ENCODE results near the gene PTGR3.

The PTGR3 gene, protein sequence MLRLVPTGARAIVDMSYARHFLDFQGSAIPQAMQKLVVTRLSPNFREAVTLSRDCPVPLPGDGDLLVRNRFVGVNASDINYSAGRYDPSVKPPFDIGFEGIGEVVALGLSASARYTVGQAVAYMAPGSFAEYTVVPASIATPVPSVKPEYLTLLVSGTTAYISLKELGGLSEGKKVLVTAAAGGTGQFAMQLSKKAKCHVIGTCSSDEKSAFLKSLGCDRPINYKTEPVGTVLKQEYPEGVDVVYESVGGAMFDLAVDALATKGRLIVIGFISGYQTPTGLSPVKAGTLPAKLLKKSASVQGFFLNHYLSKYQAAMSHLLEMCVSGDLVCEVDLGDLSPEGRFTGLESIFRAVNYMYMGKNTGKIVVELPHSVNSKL

DNA sequence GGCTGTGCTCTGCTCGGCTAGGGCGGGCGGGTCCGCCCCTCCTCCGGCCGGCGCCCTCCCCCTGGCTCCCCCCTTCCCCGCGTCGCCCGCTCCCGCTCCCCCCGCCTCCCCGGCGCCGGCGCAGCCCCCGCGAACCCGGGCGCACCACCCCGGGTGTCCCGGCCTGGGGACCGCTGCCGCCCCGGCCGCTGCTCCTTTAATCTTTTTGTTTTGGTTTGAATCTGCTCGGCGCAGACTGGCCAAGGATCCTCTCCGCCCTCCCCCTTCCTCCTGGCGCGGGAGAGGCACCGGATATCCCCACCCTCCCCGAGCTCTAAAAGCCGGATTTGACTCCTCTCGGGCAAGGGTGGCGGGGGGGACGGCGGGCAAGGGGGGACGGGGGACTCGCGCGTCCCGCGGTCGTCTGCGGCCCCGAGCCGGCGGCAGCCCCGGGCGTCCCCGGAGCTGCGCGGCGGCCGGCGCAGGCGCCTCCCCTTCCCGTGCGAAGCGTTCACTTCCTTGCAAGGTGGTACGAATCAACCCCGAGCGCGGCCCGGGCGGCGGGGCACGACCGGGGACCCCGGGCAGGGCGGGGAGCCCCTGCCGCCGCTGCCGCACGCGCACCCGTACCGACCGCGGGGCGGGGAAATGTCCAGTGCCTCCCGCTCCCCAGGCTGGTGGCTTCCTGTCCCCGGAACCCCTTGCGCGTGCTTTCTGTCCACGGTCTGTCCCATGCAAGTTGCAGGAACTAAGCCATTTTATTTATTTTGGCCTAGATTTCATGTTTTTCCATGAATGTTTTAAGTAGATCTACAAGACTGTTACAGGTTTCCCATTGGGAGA is at the start of gene PTGR3:
TSS of gene PTGR3 (minus strand) at position 11 of the 822 bp plus-strand sequence. CDS start 81 bp downstream, outside the sequence.
- peak; percentile 83 for DNase-seq

DNA sequence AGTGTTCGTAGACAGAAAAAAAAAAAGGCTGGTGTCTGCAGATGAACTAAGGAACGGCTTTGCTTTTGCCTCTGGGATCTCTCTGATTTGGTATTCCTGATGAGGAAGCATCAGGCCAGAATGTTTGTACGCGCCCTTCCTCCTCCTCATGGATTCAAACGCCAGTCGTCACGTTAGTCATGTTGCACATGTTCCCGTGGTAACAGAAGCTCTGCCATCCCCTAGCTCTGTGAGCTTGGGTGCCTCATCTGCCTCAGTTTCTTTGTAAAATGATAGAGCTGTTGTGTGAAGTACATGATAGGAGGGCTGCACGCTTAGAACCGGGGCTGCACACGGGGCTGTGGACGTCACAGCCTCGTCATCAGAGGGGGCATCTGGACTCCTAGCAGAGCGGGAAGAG is 48.7 kb upstream of the PTGR3 start:
- no peak for DNase-seq

DNA sequence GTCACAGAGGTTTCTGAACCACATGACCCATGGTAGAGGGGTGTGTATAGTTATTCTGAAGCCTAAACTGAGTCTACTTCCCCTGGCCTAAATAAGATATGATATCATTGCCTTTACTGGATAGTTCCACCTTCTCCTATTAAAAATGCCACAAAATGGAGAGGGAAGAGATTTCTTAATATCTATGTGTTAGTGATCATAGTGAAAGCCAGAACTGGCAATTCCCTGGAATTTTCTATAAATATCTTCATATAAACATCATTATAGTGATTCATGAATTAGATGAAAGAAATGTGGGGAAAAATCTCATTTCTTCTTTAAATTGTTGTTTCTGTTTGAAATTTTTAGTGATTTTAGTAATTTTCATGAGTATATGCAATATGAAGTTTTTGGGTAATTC is 47.4 kb upstream of the PTGR3 start:
- no peak for DNase-seq

DNA sequence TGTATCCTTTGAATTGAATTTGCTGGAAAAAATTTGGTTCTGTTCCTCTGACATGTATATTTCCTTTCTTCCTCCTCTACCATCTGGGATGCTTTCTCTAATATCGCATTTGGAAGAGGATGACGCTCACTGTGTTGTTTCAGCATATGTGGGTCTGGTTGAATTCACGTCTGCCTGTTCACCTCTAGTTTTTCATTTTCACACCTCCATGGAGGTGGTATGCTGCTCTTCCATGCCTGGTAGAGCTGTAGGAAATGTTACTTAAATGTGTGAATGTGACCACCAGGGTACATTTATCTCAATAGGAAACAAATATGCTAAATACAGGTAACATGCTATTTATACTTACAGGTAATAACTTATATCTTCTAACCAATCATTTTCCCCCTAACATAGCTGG is 46.2 kb upstream of the PTGR3 start:
- DNase-seq, result no peak

DNA sequence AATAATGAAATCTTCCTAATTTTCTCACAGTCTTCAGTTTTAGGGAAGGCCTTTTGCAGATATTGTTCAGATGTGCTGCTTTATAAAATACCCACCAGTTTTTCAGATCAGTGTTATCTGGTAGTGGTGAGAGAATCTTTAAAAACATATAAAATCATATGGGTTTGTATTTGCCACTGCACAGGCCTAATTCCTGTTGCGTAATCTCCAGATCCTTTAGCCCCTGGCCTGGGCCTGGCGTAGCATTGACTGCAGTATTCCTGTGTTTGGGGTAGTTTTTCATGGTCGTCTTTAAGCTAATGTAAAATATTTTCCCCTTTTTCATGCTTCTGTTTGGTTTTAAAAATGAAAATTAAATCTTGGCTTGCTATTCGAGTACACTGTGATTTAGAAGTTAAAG is 44.8 kb upstream of the PTGR3 start:
- no peak for DNase-seq

DNA sequence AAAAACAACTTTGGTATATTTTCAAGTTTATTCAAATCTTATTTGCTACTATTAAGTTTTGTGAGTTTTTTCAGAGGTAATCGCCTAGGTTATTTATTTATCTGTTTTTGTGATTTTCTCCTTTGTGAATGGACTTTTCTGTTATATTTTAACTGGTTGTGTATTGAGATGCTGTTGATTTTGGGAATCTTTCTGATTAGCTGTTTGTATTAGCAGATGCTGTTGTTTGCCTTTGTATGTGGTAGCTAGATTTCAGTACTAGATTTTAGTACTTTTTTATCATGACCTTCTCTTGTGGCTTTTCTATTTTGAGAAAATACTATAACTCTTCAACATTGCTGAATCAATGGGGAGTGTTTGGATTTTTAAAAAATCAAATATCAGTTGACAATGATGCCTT is 44.1 kb upstream of the PTGR3 start:
- no peak for DNase-seq

DNA sequence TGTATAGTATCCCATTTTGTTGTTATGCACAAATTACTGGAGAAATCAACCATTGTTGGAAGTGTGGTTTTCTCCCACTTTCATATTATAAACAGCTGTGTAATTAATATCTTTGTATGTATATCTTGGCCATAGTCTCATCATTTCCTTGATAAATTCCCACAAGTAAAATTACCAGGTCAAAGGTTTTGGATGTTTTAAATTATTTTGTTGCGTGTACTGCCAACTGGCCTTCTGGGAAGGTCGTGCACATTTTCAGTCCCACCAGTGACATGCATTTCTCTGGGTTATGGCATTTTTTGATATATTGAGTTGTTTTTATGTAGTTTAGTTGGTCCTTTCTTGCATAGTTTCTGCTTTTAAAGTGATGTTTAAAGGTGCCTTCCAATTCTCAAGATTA is 43.2 kb upstream of the PTGR3 start:
- DNase-seq, result no peak

DNA sequence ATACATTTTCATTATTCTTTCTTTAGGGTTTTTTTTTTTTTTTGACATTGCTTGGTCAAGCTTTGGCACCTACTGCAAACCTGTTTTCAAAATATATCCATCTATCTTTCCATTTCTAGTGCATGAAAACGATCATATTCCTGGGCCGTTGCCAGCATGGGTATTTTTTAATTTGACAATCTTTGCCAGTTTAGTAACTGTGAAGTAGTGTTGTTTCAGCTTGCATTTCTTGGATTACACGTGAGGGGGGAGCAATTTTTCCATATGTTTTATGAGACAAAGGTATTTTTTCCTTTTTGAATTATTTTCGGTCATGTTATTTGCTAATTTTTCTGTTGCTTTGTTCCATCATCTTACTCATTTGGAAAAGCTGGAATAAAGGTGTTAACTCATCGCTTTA is 42.5 kb upstream of the PTGR3 start:
- no peak for DNase-seq

DNA sequence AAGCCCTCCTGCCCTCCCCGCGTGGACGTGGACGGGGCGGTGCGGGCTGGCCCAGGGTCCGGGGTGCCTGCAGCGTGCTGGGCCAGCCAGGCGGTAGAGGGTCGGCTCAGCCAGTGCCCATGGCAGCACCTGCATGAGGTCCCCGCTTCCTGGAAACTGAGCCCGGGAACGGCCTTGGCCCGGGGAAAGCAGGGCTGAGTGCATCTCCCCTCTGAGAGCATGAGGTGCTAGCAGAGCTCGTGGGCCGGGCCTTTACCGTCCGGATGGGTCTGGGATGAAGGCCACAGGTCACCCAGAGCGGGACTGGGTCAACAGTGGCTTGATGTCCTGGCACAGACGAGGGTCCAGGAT is 41.5 kb upstream of the PTGR3 start:
- DNase-seq, result no peak

DNA sequence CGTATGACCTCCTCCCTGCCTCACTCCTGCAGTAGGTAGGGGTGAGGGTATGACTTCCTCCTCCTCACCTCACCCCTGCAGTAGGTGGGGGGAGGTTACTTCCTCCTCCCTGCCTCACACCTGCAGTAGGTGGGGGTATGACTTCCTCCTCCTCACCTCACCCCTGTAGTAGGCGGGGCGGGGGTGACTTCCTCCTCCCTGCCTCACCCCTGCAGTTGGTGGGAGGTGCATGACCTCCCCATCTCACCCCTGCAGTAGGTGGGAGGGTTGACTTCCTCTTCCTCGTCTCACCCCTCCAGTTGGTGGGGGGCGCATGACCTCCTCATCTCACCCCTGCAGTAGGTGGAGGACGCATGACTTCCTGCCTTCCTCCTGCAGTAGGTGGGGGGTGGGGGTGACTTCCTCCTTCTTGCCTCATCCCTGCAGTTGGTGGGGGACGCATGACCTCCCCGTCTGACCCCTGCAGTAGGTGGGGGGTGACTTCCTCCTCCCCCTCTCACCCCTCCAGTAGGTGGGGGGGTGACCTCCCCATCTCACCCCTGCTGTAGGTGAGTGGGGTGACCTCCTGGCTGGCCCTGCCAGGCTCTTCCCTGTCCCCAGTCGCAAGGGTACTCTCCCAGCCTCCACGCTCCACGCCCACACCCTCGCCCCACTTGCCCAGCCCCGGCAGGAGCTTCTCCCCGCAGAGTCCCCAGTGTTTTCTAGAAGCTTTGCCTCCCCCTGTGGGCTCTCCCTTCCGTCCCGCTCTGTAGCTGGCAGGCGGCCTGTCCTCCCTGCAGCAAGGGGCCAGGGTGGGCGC is 40.9 kb upstream of the PTGR3 start:
- DNase-seq, result no peak

DNA sequence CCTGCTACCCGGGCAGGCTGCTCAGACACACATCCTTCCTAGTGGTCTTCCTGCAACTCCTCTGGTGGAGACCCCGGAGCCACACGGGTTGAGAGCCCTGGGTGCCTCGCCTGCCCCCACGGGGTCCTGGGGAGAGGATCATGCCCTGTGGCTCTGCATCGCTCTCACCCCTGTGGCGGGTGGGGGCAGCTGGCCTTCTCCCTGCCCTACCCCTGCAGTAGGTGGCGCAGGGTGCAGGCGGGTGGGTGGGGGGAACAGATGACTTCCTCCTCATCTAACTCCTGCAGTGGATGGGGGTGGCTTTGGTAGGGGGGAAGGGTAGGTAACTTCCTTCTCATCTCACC is 40.2 kb upstream of the PTGR3 start:
- DNase-seq, result no peak

DNA sequence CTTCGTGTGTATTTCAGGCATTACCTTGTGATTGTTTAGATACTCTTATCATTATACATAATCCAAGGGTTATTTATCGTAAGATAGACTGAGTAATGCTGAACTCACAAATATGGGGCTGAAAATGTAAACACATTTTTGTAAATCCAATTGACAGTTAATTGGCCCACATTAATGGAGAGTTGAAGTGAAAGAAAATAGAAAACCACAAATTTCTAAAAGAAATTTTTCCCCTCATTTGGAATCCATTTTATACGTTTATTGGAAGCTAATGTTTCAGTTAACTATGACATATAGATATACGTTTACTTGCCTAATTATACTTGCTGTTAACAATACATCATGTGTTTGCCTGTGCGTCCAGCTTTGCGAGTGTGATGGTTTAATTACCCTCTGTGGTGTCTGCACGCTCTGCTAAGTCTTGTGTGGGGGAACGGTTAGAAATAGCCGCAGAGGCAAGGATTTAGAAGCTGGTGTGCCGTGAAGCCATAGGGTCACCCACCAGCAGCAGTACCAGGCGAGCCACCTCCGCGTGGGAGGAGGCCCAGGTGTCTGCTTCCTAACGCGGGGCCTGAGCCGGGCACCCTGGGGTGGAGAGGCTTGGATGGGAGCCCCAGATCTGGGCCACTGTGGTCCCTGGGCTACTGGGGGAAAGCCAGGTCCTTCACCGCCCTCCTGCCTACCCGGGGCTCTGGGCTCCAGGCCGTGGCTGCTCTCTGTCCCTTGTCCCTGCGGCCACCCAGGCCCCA is 39.7 kb upstream of the PTGR3 start:
- no peak for DNase-seq

DNA sequence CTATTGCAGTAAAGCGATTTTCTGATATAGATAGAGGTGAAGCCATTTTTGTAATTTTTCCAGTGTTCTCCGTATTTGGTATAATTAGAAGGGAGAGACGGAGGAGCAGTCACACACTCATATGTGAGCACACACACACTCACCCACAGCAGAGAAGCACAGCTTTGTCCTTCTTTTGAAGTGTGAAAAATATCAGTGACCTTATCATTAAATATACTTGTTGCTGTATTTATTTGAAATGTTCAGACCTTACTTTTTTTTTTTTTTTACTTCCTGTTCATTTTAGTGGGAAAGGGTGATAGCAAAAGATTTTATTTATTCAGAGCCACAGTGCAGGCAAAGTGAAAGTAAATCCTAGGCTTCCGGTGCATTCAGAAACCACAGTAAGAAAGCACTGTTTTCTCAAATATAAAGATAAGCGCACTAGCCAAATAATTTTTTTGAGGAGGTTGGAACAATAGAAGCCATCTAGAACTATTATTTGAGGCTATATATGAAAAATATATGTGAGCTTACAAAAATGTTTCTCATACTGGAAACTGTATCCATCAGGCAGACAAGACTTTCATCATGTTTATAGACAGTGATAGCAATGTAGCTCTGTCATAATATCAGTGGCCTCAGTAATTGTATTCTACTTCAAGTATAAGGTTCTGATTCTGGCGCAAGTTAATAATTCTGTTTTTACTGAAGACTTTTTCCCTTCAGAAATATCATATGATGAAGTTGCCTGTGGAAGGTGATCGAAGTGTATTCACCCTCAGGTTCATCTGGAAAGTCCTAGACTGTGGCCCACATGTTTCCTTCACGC is 38.9 kb upstream of the PTGR3 start:
- peak; percentile 12 to 17 for DNase-seq

DNA sequence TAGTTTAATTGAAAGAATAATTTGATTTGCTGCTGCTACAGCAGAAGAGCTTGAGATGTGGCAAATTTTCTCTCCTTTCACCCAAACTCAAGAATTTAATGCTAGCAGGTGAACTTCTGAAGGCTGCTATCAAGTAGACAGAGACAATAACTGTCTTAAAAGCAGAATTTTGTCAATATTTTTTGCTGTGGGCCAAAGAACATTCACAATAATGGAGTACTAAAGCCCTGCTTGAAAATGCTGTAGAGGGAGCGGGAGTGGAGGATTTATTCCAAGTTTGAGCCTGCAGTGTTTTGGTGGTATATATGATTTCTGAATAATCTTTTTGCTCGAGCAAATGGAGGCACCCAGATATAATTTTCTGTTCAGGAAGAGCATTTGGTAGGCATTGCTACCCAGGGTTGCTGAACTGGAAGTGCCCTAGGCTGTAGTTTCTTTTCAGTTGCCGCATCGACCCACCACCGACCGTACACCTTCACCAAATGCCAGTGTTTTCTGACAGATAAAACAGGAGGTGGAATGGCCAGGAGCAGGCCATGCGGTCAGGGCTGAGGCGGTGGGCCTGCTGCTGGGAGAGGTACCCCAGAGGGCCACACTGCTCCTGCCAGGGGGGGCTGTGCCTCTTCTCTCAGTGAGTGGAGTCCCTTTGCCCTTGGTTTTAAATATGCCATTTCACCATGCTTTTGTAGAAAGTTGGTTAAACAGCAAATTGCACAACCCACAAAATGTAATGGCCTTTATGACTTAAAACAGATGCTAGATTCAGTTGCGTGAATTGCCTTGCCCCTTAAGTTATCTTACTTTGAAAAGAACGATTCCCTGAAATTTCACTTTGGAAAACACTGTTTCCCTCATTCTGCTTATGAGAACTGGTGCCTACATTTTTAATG is 38.0 kb upstream of the PTGR3 start:
- peak; percentile 46 to 64 for DNase-seq

DNA sequence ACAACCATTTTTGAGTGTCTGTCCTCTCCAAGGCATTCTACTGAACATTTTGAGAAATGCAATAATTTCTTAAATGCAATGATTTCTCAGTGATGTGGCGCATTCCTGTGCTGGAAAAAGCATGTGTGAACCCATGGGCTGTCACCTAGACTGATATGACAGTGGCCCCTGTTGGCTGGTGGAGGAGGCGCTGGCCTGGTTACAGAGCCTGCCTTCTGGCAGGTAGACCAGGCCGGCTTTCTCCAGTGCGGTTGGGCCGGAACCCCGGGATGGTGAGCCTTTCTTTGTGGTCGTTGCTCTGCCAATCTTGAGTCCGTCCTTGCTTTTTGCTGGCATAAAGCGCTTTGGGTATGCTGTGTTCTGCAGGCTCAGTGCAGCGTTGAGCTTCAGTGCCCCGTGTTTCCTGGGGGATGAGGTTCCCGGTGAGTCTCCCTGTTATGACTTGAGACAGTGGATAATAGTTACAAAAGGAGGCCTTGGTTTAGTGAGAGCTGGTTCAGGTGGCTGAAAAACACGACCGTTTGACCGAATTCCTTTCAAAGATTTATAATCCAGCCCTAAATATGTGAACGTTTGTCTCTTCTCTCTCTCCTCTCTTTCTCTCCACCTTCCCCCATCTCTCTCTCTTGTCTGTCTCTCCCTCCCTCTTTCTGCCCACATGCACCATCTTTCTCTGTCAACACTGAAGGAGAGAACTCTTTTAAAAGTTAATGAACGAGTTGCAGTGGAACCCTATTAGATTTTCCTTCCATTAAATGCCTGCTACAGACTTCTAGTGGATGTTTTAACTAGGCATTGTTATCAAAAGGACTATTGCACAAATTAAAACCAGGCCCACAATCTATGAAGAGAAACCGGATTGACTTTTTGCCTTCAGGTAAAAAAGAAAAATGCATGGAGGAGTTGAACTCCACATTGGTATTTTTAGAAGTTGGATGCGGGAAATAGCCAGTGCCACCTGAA is 35.7 kb upstream of the PTGR3 start:
- DNase-seq, result no peak

DNA sequence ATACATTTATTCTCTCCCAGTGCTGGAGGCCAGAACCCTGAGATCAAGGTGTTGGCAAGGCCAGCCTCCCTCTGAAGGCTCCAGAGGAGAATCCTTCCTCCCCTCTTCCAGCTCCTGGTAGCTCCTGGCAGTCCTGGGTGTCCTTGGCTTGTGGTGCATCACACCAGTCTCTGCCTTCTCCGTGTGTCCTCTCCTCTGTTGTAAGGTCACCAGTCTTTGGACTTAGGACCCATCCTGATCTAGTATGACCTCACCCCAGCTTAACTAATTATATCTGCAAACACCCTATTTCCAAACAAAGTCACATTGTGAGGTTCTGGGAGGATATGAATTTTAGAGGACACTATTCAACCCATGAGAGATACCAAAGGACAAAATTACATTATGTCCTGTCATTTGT is 32.8 kb upstream of the PTGR3 start:
- DNase-seq, result no peak

DNA sequence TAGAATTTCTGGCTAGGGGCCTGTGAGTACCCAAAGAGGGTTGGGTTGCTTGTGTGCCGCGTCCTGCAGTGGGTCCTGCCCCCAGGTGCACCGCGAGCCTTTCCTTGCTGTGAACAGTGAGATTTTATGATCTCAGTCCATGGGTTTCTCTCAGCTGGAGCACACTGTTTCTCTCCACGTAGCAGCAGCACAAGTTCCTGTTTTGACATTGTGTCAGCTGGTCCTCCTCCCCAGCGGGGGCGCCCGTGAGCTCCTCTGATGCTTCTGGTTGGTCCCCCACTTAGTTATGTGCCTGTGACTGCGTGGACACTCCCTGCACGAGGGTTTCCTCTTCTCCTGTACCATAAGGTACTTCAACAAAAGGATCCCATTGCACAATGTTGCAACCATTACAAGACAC is 31.5 kb upstream of the PTGR3 start:
- no peak for DNase-seq

DNA sequence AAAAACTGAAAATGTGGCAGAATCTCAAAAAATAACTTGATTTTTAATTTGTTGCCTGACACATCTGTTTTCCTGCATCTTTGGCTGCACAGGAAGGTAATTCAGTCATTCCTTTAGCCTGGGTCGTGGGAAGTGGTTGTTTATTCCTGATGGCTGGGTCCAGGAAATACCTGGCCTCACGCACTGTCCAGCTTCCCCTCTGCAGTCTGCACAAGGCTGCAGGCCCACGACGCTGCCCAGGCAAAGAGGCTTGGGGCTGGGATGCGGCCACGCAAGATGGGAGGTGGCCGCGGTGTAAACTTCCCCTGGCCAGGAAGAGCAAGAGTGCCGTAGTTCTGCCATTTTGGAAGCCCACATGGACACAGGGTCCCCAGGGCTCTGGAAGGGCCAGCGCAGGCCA is 29.8 kb upstream of the PTGR3 start:
- DNase-seq, result no peak

DNA sequence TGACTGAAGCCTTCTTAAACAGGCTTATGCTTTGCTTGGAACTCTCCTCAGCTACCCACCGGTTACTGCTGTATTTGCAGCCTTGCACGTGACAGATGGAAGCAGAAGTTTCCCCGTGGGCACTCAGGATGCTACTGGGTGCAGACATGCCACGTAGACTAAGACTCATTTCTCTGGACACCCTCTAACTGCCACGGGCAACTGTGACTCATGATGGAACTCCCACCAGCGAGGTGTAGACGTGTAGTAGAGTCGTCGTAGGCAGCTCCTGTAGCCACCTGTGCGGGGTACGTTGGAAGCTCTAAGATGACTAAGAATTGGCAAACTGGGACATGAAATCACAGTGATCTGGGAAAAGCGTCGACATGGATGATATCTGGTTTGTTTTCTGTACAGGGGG is 29.2 kb upstream of the PTGR3 start:
- DNase-seq, result no peak

DNA sequence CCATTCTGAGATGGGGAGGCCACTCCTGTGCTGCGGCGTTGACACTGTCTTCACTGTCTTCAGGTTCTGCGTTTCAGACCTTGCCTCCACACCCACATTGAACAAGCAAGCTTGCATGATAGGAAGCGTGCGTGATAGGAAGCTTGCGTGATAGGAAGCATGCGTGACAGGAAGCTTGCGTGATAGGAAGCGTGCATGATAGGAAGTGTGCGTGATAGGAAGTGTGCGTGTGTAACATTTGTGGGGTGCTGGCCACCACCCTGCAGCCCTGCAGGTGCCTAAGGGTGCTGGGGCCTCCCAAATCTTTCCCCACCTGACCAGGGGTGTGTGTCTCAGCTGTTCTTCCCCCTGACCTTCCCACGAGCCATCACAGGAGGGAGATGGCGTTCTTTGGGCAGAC is 27.0 kb upstream of the PTGR3 start:
- DNase-seq, result no peak

Data from AML-193 (cell line).